NCI-H526 treated with DMSO at 0.1 percent for 48 hours (cell line): ENCODE data around the gene TBC1D4.

ENCODE experiments used
- DNase-seq: peaks from one replicate; lab custom pipeline; 2025; lab: John Stamatoyannopoulos, UW

The TBC1D4 gene, protein sequence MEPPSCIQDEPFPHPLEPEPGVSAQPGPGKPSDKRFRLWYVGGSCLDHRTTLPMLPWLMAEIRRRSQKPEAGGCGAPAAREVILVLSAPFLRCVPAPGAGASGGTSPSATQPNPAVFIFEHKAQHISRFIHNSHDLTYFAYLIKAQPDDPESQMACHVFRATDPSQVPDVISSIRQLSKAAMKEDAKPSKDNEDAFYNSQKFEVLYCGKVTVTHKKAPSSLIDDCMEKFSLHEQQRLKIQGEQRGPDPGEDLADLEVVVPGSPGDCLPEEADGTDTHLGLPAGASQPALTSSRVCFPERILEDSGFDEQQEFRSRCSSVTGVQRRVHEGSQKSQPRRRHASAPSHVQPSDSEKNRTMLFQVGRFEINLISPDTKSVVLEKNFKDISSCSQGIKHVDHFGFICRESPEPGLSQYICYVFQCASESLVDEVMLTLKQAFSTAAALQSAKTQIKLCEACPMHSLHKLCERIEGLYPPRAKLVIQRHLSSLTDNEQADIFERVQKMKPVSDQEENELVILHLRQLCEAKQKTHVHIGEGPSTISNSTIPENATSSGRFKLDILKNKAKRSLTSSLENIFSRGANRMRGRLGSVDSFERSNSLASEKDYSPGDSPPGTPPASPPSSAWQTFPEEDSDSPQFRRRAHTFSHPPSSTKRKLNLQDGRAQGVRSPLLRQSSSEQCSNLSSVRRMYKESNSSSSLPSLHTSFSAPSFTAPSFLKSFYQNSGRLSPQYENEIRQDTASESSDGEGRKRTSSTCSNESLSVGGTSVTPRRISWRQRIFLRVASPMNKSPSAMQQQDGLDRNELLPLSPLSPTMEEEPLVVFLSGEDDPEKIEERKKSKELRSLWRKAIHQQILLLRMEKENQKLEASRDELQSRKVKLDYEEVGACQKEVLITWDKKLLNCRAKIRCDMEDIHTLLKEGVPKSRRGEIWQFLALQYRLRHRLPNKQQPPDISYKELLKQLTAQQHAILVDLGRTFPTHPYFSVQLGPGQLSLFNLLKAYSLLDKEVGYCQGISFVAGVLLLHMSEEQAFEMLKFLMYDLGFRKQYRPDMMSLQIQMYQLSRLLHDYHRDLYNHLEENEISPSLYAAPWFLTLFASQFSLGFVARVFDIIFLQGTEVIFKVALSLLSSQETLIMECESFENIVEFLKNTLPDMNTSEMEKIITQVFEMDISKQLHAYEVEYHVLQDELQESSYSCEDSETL (N-terminal part only)

GRCh38 chr13:75482070-75482819 is at the start of gene TBC1D4:
Gene TBC1D4, minus strand, starts transcription at chr13:75482169. Its CDS starts 402 bp downstream, at chr13:75481767.
- DNase-seq: peak; percentile 96

DNA sequence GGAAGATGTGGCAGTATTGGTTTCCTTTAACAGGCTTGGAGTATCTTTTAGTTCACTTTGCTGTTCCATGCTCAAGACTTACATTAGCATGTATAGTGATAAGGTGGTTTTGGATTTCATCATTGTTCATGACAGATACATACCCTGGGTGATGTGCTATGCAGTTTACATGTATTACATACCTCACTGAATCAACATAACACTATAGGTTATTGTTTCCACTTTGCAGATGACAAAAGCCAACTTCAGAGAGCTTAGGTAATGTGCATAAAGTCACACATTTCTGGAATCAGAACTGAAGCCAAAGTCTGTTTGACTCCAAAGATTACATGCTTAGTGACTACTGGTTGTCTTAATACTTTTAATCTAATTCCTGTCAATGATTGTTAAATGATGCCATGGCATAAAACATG is 48.6 kb upstream of the TBC1D4 start:
- DNase-seq: peak; percentile 29

DNA sequence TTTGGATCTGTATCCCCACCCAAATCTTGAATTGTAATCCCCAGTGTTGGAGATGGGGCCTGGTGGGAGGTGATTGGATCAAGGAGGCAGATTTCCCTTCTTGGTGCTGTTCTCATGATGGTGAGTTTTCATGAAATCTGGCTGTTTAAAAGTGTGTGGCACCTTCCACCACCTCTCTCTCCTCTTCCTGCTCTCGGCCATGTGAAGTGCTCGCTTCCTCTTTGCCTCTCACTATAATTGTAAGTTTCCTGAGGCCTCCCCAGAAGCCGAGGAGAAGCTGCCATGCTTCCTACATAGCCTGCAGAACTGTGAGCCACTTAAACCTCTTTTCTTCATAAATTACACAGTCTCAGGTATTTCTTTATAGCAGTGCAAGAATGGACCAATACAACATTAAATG is 40.0 kb upstream of the TBC1D4 start:
- DNase-seq: no peak

- DNase-seq: no peak
Observed at GRCh38 chr13:75518439-75519088, 36.6 kb upstream of the TBC1D4 start.

DNA sequence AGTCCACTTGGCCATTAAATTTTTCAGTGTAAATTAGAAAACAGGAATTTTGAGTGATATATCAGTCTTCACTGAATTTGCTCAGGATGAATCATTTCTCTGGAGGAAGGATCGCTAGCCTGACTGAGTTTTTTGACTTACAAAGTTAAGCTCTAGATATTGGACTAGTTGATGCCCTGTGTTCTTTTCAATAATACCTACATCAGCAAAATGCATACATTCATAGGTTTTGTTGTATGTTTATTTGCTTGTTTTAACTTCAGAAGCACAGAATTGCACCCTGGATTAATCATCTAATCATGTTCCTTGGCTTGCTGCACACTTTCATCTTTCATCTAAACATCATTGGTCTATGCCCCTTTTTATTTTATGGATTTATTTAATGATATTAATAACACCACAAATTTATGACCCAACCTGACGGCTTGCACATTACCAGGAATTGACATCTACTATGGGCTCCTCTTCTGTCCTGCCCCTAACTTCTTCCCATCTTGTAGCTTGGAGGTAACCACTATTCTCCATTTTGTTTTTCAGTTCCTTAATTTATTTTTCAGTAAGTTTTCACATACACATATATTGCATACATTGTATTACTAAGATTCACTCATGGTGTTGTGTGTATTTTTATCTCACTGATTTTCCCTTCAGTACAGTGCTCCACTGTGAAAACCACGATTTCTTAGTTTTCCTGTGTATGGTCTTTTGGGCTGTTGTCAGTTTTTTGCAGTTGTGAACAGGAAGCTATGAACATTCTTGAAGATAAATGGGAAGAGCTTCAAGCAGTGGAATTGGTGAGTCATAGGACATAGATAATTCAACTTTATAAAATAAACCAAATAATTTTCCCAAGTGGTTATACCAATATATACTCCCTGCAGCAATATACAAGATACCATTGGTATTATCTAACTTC is 32.4 kb upstream of the TBC1D4 start:
- DNase-seq: no peak

DNA sequence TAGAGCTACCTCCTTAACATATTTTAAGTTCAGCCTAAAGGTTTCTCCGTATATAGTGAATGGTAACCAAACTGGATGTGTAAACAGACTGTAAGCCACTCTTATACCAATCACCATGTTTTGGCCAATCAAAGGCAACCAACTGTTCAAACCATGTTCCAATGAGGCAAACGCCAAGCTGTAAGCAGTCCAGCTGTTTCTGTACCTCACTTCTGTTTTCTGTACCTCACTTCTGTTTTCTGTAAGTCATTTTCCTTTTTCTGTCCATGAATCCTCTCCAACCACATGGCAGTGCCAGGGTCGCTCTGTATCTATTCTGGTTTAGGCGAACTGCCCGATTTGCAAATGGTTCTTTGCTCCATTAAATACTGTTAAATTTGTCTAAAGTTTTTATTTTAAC is 31.3 kb upstream of the TBC1D4 start:
- no peak for DNase-seq

GRCh38 chr13:75512253-75512652 is 30.3 kb upstream of the TBC1D4 start:
- no peak for DNase-seq

DNA sequence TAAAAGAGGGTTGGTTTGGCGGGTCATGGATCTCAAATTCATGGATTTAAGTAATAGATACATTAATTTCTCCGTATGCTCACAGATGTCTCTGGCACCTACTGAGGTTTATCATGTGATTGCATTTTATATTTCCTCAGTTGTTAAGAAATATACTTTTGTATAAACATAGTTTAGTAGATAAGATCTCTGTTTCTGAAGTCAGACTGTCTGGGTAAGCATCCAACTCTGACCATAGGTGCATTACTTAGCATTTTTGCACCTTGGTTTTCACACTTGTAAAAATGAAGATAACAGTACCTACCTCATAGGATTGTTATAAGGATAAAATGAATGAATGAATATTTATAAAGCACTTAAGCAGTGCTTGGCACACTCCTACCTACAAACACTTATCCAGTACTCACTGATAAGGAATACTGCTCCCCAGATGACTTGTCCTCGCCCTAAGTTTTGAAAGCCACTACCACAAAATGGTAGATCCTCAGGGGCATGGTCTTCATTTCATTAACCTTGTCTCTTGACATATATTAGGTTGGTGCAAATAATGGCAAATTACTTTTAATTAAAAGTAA is 29.2 kb upstream of the TBC1D4 start:
- no peak for DNase-seq

GRCh38 chr13:75508002-75508548 is 26.1 kb upstream of the TBC1D4 start:
- DNase-seq: no peak

DNA sequence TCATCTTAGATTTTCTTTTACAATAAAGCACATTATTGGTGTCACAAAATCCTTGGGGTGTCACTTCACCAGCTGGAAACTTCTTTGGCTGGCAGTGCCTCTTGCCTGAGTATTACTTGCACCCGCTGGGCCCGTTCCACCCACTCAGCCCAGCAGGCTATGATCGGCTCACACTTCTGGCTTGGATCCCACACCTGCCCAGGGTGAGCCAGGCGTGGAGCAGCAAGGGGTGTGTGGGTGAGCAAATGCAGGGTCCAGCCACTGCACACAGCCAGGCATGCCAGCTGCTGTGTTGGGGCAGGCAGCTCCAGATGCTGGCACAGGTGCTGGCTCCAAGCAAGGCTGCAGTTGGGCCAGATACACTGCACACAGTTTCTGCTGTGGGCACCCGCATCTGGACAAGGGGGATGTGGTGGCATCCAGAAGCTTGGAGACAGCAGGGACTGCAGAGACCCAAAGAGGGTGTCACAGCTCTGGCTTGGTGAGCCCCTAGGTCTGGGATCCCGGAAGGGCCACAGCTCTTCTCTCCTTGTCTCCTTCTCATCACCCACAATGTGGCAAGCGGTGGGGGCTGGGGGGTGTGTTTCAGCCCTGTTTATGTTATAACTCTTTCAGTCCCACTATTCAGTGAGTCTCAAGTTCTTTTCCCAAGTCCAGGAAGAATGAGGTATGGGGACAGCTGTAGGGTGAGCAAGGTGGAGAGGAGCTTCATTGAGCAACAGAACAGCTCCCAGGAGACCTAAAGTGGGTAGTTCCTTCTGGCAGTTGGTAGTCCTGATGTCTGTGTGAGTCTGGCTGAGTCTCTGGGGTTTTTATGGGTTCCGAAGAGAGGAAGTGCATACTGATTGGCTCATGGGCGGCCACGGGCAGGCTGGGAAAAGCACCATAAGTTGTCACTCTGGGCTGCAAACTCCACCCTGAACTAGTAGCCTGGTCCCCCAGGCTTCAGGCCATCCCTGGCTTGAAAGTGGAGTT is 25.3 kb upstream of the TBC1D4 start:
- DNase-seq: no peak

DNA sequence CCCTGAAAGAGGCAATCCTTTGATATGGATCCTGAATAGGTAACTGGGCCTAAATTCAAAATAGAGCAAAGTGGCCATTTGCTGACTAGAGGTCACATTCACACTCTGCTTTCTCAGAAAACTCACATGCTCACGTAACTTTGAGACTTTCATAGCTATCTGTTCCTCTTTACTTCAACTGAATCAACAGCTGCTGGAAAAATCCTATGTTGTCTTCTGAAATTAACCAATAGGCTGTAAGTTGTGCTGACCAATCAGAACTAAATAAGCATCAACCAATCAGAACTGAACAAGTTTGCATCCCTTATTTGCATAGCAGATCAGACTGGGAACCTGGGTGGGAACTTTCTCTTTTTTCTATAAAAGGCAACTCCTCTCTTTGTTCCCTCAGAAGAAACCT is 24.0 kb upstream of the TBC1D4 start:
- no peak for DNase-seq

GRCh38 chr13:75505327-75505726 is 23.4 kb upstream of the TBC1D4 start:
- DNase-seq: no peak

DNA sequence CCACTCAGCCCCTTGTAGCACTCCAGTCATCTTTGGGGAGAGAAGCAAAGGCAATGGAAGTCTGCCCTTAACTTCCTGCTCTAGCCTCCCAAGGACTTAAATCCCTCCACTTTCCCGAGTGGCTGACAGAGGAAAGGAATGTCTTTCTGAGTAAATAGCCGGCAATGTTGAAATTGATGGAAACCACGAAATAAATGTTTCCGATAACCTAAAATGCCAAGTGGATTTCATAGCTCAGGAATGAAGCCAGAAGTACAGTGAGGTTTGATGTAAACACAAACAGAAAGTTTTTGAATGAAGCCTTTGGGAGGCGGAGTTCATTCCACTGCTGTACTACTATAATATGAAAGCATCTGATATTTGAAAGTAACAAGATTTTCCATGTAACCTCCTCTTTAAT is 14.0 kb upstream of the TBC1D4 start:
- DNase-seq: no peak

DNA sequence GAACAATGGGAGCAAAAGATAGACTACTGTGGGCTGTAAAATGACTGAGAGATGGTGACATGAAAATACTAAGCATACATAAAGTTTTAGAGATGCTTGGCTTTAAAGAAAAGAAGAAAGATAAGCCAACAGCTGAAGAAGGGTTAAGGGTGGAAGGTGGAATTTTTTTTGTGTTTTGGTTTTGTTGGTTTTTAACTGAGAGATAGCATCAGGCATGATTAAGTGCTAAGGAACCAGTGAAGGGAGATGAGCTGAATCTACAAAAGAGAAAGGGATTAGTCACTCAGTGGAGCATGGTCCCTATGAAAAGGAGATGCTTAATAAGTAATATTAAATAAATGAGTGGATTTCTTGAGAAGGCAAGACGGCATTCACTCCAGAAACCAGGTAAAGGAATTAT is 12.5 kb upstream of the TBC1D4 start:
- no peak for DNase-seq

- DNase-seq: no peak
Observed at GRCh38 chr13:75493156-75493555, 11.2 kb upstream of the TBC1D4 start.

GRCh38 chr13:75492389-75492788 is 10.4 kb upstream of the TBC1D4 start:
- DNase-seq: no peak

DNA sequence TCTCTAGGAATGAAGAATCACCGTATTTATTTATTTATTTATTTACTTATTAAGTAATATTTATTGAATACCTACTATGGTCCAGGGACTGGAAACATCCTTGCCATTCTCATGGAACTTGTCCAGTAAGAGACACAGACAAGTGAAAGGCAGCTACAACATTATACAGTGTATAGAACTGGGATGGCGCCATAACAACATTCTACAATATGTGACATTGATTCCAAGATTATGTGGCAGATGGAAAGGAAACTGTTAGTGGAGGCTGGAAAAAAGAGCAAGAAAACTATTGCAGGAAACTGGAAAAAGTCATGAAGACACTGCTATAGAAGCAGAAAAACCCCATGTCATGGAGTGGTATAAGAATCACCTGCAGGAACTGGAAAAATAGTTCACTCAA is 9.4 kb upstream of the TBC1D4 start:
- no peak for DNase-seq
